ENCODE data around the gene ERMAP. TPM values are rescaled to one million over a fixed set of nuclear protein-coding genes. Genes with fewer than 3 reads are reported as not detected.

The ERMAP gene
- total RNA-seq, 3 donors from 2014 or later = 11.1 to 22.1 (median 14.9) TPM

DNA sequence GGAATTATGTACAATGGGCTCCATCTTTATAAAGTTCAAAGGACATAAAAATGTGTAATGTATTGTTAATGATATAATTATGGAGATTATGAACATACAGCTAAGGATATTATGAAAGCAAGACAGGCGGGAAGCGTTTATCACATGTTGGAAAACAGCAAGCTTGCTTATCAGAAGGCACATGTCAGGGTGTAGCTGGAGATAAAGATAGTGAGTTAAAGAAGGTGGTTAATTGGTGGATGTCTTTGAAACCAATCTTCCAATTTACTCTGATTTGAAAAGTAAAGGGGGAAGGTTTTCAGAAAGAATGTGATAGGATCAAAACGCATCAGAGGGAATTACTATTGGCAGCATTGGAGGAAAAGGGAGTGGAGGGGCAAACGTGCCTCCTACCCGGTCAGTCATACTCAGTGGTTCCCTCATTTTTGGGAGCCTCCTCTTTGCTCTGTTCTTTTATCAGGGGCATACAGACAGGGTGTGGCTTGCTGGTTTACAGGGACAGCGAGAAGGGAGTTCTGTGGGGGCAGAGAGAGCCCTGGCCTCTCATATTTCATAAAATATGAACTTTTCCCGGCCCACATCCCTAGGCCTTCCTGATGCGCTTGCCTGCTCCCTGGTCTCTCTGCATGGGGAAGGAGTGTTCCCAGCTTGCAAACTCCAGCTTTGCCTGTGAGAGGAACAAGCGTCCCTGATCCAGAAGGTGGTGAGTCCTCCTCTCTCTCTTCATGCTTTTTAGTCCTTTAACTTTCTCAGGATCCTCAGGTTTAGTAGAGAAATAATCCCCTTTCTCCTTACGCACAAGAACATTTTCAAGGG is 8.3 kb downstream of the ERMAP start:
- DNase-seq (ENCODE audit: low spot score in 2 of 2) = no peak
- no peak overlapping the region for H3K4me3 ChIP-seq
- intact Hi-C loops (cut with DNase I; ENCODE audit: low total_unique reads) = no loop called here
- no peaks in the 10 kb centered on the region for H3K4me1 ChIP-seq
- H3K27ac ChIP-seq = no peak overlapping the region
- no peak for TF ChIP-seq POLR2A (IDR thresholded peaks at IDR 0.05)
- TF ChIP-seq POLR2AphosphoS5 (IDR thresholded peaks at IDR 0.05) = no peak
- TF ChIP-seq, protein P1, sequence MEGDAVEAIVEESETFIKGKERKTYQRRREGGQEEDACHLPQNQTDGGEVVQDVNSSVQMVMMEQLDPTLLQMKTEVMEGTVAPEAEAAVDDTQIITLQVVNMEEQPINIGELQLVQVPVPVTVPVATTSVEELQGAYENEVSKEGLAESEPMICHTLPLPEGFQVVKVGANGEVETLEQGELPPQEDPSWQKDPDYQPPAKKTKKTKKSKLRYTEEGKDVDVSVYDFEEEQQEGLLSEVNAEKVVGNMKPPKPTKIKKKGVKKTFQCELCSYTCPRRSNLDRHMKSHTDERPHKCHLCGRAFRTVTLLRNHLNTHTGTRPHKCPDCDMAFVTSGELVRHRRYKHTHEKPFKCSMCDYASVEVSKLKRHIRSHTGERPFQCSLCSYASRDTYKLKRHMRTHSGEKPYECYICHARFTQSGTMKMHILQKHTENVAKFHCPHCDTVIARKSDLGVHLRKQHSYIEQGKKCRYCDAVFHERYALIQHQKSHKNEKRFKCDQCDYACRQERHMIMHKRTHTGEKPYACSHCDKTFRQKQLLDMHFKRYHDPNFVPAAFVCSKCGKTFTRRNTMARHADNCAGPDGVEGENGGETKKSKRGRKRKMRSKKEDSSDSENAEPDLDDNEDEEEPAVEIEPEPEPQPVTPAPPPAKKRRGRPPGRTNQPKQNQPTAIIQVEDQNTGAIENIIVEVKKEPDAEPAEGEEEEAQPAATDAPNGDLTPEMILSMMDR (IDR thresholded peaks at IDR 0.05) = no peak
- H3K36me3 ChIP-seq = no peaks in the 10 kb centered on the region
- H3K9me3 ChIP-seq = no peaks in the 10 kb centered on the region
- no peaks in the 10 kb centered on the region for H3K27me3 ChIP-seq

DNA sequence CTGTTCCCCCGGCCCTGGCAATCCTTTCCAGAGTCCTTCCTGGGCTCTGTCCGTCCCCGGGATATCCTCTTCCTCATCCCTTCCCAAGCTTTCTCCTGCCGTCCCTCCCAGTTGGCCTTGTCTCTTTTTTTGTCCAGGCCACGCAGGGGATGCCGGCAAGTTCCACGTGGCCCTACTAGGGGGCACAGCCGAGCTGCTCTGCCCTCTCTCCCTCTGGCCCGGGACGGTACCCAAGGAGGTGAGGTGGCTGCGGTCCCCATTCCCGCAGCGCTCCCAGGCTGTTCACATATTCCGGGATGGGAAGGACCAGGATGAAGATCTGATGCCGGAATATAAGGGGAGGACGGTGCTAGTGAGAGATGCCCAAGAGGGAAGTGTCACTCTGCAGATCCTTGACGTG is 13.7 kb downstream of the ERMAP start:
- intact Hi-C loops (cut with DNase I; ENCODE audit: low total_unique reads) = no loop called here
- TF ChIP-seq POLR2AphosphoS5 (IDR thresholded peaks at IDR 0.05) = no peak
- TF ChIP-seq, protein P1 (IDR thresholded peaks at IDR 0.05) = no peak
- no peak for TF ChIP-seq POLR2A (IDR thresholded peaks at IDR 0.05)
- no peaks in the 10 kb centered on the region for H3K27me3 ChIP-seq
- H3K27ac ChIP-seq = no peak overlapping the region
- DNase-seq (ENCODE audit: low spot score in 2 of 2) = no peak
- no peaks in the 10 kb centered on the region for H3K9me3 ChIP-seq
- H3K4me1 ChIP-seq = no peaks in the 10 kb centered on the region
- H3K36me3 ChIP-seq = no peaks in the 10 kb centered on the region
- no peak overlapping the region for H3K4me3 ChIP-seq

DNA sequence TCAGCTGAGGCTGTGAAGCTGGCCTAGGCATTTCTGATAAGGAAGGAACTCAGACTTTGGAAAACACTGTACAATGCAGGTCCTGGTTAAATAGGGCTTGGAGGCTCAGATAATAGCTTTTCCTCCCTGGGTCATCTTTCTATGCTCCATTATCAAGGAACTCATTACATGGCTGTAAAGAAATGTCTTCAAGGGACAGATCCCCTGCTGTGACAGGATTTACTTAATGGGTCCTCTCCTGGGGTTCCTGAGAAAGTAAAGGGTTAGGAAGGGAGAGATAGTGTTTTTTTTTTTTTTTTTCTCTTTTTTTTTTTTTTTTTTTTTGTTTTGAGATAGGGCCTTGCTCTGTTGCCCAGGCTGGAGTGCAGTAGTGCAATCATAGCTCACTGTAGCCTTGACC is 14.4 kb downstream of the ERMAP start:
- intact Hi-C loops (cut with DNase I; ENCODE audit: low total_unique reads) = no loop called here
- H3K4me3 ChIP-seq = no peak overlapping the region
- H3K36me3 ChIP-seq = no peaks in the 10 kb centered on the region
- H3K4me1 ChIP-seq = no peaks in the 10 kb centered on the region
- TF ChIP-seq, protein P1 (IDR thresholded peaks at IDR 0.05) = no peak
- TF ChIP-seq POLR2A (IDR thresholded peaks at IDR 0.05) (no peak), POLR2AphosphoS5 (IDR thresholded peaks at IDR 0.05) (no peak)
- no peak for DNase-seq (ENCODE audit: low spot score in 2 of 2)
- no peaks in the 10 kb centered on the region for H3K27me3 ChIP-seq
- H3K9me3 ChIP-seq = no peaks in the 10 kb centered on the region
- H3K27ac ChIP-seq = no peak overlapping the region

DNA sequence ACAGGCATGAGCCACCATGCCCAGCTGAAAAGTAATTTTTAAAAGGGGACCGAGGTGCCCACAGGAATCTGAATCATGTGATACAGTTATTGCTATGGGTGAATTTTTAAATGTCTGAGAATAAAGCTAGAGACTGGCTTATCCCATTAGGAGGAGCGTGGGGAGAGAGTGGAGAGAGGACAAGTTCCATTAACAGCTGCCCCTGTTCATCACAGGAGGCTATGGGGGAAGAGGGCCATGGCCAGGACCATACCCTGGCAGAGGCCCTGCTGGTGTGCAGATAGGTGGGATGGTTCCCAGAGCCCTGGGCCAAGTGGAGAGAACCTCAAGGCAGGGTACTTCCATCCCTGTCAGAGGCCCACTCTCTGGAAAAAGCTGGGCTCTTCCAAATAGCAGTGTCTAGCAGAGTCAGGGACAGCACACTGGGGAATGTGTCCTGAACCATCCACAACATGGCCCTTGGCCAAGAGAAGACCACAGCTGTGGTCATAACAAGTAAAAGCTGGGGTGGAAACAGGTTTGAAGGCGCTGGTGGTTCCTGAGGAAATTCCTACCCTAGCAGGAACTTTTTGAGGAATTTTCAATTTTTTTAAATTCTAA is 15.8 kb downstream of the ERMAP start:
- intact Hi-C loops (cut with DNase I; ENCODE audit: low total_unique reads) = no loop called here
- H3K4me3 ChIP-seq = no peak overlapping the region
- no peaks in the 10 kb centered on the region for H3K27me3 ChIP-seq
- TF ChIP-seq POLR2AphosphoS5 (IDR thresholded peaks at IDR 0.05) = no peak
- TF ChIP-seq, protein P1 (IDR thresholded peaks at IDR 0.05) = no peak
- no peak for TF ChIP-seq POLR2A (IDR thresholded peaks at IDR 0.05)
- H3K36me3 ChIP-seq = no peaks in the 10 kb centered on the region
- no peak for DNase-seq (ENCODE audit: low spot score in 2 of 2)
- no peak overlapping the region for H3K27ac ChIP-seq
- no peaks in the 10 kb centered on the region for H3K4me1 ChIP-seq
- H3K9me3 ChIP-seq = no peaks in the 10 kb centered on the region

DNA sequence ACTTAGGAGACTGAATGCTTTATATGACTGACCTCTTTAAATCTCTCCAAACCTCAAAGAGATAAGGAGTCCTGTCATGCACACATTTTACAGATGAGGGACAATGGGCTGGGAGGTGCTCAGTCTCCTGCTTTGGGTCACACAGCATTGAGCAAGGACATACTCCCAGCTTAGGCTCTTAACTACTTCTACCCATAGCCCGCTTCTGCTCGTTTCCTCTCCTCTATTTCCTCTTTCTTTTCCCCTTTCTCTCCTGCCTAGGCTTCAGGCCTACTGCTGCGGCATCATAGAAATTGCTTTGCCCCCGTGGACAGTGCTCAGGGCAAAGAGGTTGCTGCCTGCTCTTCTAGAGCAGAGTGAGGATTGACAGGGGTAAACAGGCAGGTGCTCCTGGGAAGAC is 17.1 kb downstream of the ERMAP start:
- intact Hi-C loops (cut with DNase I; ENCODE audit: low total_unique reads) = no loop called here
- Histone ChIP-seq H3K36me3 (no peaks in the 10 kb centered on the region), H3K27me3 (no peaks in the 10 kb centered on the region), H3K4me1 (no peaks in the 10 kb centered on the region), H3K27ac (no peak overlapping the region), H3K9me3 (no peaks in the 10 kb centered on the region), H3K4me3 (no peak overlapping the region)
- DNase-seq (ENCODE audit: low spot score in 2 of 2) = no peak
- TF ChIP-seq POLR2A (IDR thresholded peaks at IDR 0.05) = no peak
- TF ChIP-seq, protein P1 (IDR thresholded peaks at IDR 0.05) = no peak
- no peak for TF ChIP-seq POLR2AphosphoS5 (IDR thresholded peaks at IDR 0.05)
